Skin epidermis (tissue), 12 donors: ENCODE results near the gene WNT8B.

Source experiments
- H3K27ac ChIP-seq, 21 experiments: fragments of 200-600 bp; sonication (generic) in 11 of 21; one replicate each; pipeline ENCODE4 v1.5.0; 2020; ENCODE audit warnings: mild to moderate bottlenecking in 3 of 21, inconsistent platforms in 2 of 21, moderate library complexity in 2 of 21
- H3K4me3 ChIP-seq, 7 experiments: fragments of 200-600 bp; sonication (generic) in 2 of 7; one replicate each; pipeline ENCODE4 v1.5.0; 2020; ENCODE audit warnings: inconsistent platforms in 2 of 7, mild to moderate bottlenecking in 2 of 7, moderate library complexity in 1 of 7

Gene WNT8B

GRCh38 chr10:100462709-100463108 lies at the start of gene WNT8B:
TSS of gene WNT8B (plus strand) at chr10:100463009. CDS start at chr10:100463169, 160 bp downstream.
- H3K27ac ChIP-seq, result no peak within 1 kb of the TSS

GRCh38 chr10:100413173-100413572 lies 49.6 kb upstream of the WNT8B start:
- Histone ChIP-seq H3K4me3 (no peak overlapping the region), H3K27ac (no peak overlapping the region)

More at GRCh38 chr10:100462709-100463108, at the start of gene WNT8B:
- H3K4me3 ChIP-seq, result no peak within 1 kb of the TSS

GRCh38 chr10:100419911-100420449 lies 42.8 kb upstream of the WNT8B start:
- no peak overlapping the region for H3K27ac ChIP-seq
- H3K4me3 ChIP-seq, result no peak overlapping the region

- Histone ChIP-seq H3K27ac (no peak overlapping the region), H3K4me3 (no peak overlapping the region)
Observed at GRCh38 chr10:100427374-100427773, 35.4 kb upstream of the WNT8B start.

GRCh38 chr10:100433253-100434240 lies 29.3 kb upstream of the WNT8B start:
- no peak overlapping the region for H3K4me3 ChIP-seq

GRCh38 chr10:100436255-100436654 lies 26.6 kb upstream of the WNT8B start:
- H3K27ac ChIP-seq, result no peak overlapping the region
- H3K4me3 ChIP-seq, result no peak overlapping the region

More at GRCh38 chr10:100433253-100434240, 29.3 kb upstream of the WNT8B start:
- H3K27ac ChIP-seq, result no peak overlapping the region

- Histone ChIP-seq H3K4me3 (no peak overlapping the region), H3K27ac (no peak overlapping the region)
Observed at GRCh38 chr10:100438674-100439315, 24.0 kb upstream of the WNT8B start.

- H3K27ac ChIP-seq, result no peak overlapping the region
- H3K4me3 ChIP-seq, result no peak overlapping the region
Observed at GRCh38 chr10:100442548-100442947, 20.3 kb upstream of the WNT8B start.

- H3K27ac ChIP-seq, result no peak overlapping the region
- no peak overlapping the region for H3K4me3 ChIP-seq
Observed at GRCh38 chr10:100446130-100446761, 16.6 kb upstream of the WNT8B start.

- H3K4me3 ChIP-seq, result no peak overlapping the region
- no peak overlapping the region for H3K27ac ChIP-seq
Observed at GRCh38 chr10:100447663-100448062, 15.1 kb upstream of the WNT8B start.

GRCh38 chr10:100448951-100449350 lies 13.9 kb upstream of the WNT8B start:
- Histone ChIP-seq H3K4me3 (no peak overlapping the region), H3K27ac (no peak overlapping the region)

- H3K27ac ChIP-seq, result no peak overlapping the region
- H3K4me3 ChIP-seq, result no peak overlapping the region
Observed at GRCh38 chr10:100468322-100468721, 5.5 kb downstream of the WNT8B start.

- Histone ChIP-seq H3K4me3 (no peak overlapping the region), H3K27ac (no peak overlapping the region)
Observed at GRCh38 chr10:100468978-100469377, 6.2 kb downstream of the WNT8B start.

- Histone ChIP-seq H3K27ac (no peak overlapping the region), H3K4me3 (no peak overlapping the region)
Observed at GRCh38 chr10:100469756-100470155, 6.9 kb downstream of the WNT8B start.

GRCh38 chr10:100470367-100470766 lies 7.6 kb downstream of the WNT8B start:
- H3K4me3 ChIP-seq, result no peak overlapping the region
- H3K27ac ChIP-seq, result no peak overlapping the region

- no peak overlapping the region for H3K4me3 ChIP-seq
- no peak overlapping the region for H3K27ac ChIP-seq
Observed at GRCh38 chr10:100477970-100478369, 15.2 kb downstream of the WNT8B start.

- Histone ChIP-seq H3K27ac (no peak overlapping the region), H3K4me3 (no peak overlapping the region)
Observed at GRCh38 chr10:100479037-100479436, 16.2 kb downstream of the WNT8B start.

- Histone ChIP-seq H3K27ac (no peak overlapping the region), H3K4me3 (no peak overlapping the region)
Observed at GRCh38 chr10:100480002-100480401, 17.2 kb downstream of the WNT8B start.

GRCh38 chr10:100481462-100482081 lies 18.8 kb downstream of the WNT8B start:
- H3K4me3 ChIP-seq, result peak overlapping the region; percentile 25 to 47 (median 35)

More at GRCh38 chr10:100481462-100482081, 18.8 kb downstream of the WNT8B start:
- H3K27ac ChIP-seq, result no peak overlapping the region
